Erythroblast (primary cell): Measurements from ENCODE around the gene KRT78.

ENCODE experiments used
- GATA1 ChIP-seq: IDR thresholded peaks from 2 replicates; pipeline ENCODE4 v1.6.1; 2011; ENCODE audit warnings: low read depth, mild to moderate bottlenecking, control low read depth, low read length, moderate library complexity
- POLR2A ChIP-seq: IDR thresholded peaks from 2 replicates; pipeline ENCODE4 v1.6.1; 2011; ENCODE audit warnings: mild to moderate bottlenecking, low read length

DNA sequence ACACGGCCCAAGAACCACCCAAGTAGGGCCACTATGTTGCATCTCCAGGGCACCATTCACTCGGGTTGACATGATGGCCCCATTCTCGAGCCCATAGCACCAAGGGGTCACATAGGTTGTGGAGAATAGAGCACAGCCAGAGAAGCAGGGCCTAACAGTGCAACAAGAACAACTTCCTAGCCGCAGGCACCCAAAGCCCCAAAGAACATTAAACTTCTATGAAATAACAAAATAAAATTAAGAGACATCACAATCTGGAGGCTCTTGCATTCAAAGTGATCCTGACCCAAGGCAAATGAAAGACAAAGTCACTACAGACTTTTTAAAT lies 36.8 kb downstream of the KRT78 start:
- TF ChIP-seq POLR2A = no peak
- TF ChIP-seq GATA1 = no peak
